Measurements from ENCODE around the gene APBA2. TPM values are rescaled to one million over a fixed set of nuclear protein-coding genes. Genes with fewer than 3 reads are reported as not detected.

The APBA2 gene
- total RNA-seq, 1 donor from 2014 or later = 51.4 TPM

- H3K27me3 ChIP-seq (ENCODE audit: control insufficient read depth, insufficient read depth, low read length) = no peaks in the 10 kb centered on the region
- TF ChIP-seq CTCF (IDR thresholded peaks at IDR 0.05; ENCODE audit: insufficient read depth, low read length, poor library complexity, severe bottlenecking) = no peak
- no peak for DNase-seq (ENCODE audit: low read depth)
- no peak overlapping the region for H3K4me3 ChIP-seq (ENCODE audit: low read depth, low read length)
- H3K36me3 ChIP-seq (ENCODE audit: control insufficient read depth, insufficient read depth, low read length) = no peaks in the 10 kb centered on the region
These were observed 207.3 kb downstream of the APBA2 start for GRCh38 chr15:29093065-29093435.

- H3K4me3 ChIP-seq (ENCODE audit: low read depth, low read length) = no peak overlapping the region
- TF ChIP-seq CTCF (IDR thresholded peaks at IDR 0.05; ENCODE audit: insufficient read depth, low read length, poor library complexity, severe bottlenecking) = no peak
These were observed 208.0 kb downstream of the APBA2 start for GRCh38 chr15:29093696-29094343.

GRCh38 chr15:29094711-29095110 is 208.9 kb downstream of the APBA2 start:
- DNase-seq (ENCODE audit: low read depth) = no peak
- H3K36me3 ChIP-seq (ENCODE audit: control insufficient read depth, insufficient read depth, low read length) = no peaks in the 10 kb centered on the region
- H3K27me3 ChIP-seq (ENCODE audit: control insufficient read depth, insufficient read depth, low read length) = no peaks in the 10 kb centered on the region
- TF ChIP-seq CTCF (IDR thresholded peaks at IDR 0.05; ENCODE audit: insufficient read depth, low read length, poor library complexity, severe bottlenecking) = no peak
- no peak overlapping the region for H3K4me3 ChIP-seq (ENCODE audit: low read depth, low read length)

More at GRCh38 chr15:29093696-29094343, 208.0 kb downstream of the APBA2 start:
- no peak for DNase-seq (ENCODE audit: low read depth)
- H3K36me3 ChIP-seq (ENCODE audit: control insufficient read depth, insufficient read depth, low read length) = no peaks in the 10 kb centered on the region
- no peaks in the 10 kb centered on the region for H3K27me3 ChIP-seq (ENCODE audit: control insufficient read depth, insufficient read depth, low read length)

GRCh38 chr15:29095746-29096145 is 210.0 kb downstream of the APBA2 start:
- H3K27me3 ChIP-seq (ENCODE audit: control insufficient read depth, insufficient read depth, low read length) = no peaks in the 10 kb centered on the region
- H3K36me3 ChIP-seq (ENCODE audit: control insufficient read depth, insufficient read depth, low read length) = no peaks in the 10 kb centered on the region
- no peak for TF ChIP-seq CTCF (IDR thresholded peaks at IDR 0.05; ENCODE audit: insufficient read depth, low read length, poor library complexity, severe bottlenecking)

GRCh38 chr15:29097168-29097567 is 211.4 kb downstream of the APBA2 start:
- Histone ChIP-seq H3K27me3 (ENCODE audit: control insufficient read depth, insufficient read depth, low read length) (no peaks in the 10 kb centered on the region), H3K4me3 (ENCODE audit: low read depth, low read length) (no peak overlapping the region), H3K36me3 (ENCODE audit: control insufficient read depth, insufficient read depth, low read length) (no peaks in the 10 kb centered on the region)
- no peak for DNase-seq (ENCODE audit: low read depth)
- no peak for TF ChIP-seq CTCF (IDR thresholded peaks at IDR 0.05; ENCODE audit: insufficient read depth, low read length, poor library complexity, severe bottlenecking)

More at GRCh38 chr15:29095746-29096145, 210.0 kb downstream of the APBA2 start:
- no peak overlapping the region for H3K4me3 ChIP-seq (ENCODE audit: low read depth, low read length)
- no peak for DNase-seq (ENCODE audit: low read depth)

GRCh38 chr15:29097971-29098370 is 212.2 kb downstream of the APBA2 start:
- no peak for TF ChIP-seq CTCF (IDR thresholded peaks at IDR 0.05; ENCODE audit: insufficient read depth, low read length, poor library complexity, severe bottlenecking)
- H3K4me3 ChIP-seq (ENCODE audit: low read depth, low read length) = no peak overlapping the region
- no peaks in the 10 kb centered on the region for H3K27me3 ChIP-seq (ENCODE audit: control insufficient read depth, insufficient read depth, low read length)
- no peaks in the 10 kb centered on the region for H3K36me3 ChIP-seq (ENCODE audit: control insufficient read depth, insufficient read depth, low read length)
- DNase-seq (ENCODE audit: low read depth) = no peak
